Epithelial cell of proximal tubule (primary cell): Measurements from ENCODE around the gene TBCCD1. TPM values are rescaled to one million over a fixed set of nuclear protein-coding genes. Genes with fewer than 3 reads are reported as not detected.

ENCODE experiments used
- DNase-seq: peaks from one replicate; pipeline ENCODE4 v3.0.0-alpha.2; 2011; ENCODE audit warnings: low read depth
- H3K4me3 ChIP-seq: 2 replicates; pipeline ENCODE4 v1.5.1; 2011; ENCODE audit warnings: low read depth, mild to moderate bottlenecking, low read length
- CTCF ChIP-seq: conservative IDR thresholded peaks from 2 replicates; pipeline ENCODE4 v1.5.1; 2012; ENCODE audit warnings: low read depth, mild to moderate bottlenecking, low read length
- total RNA-seq: library from RNA; depleted of rRNA; stranded (reverse); fragments of >200 nt; gene quantifications from 2 replicates; pipeline ENCODE4 v1.2.3, GENCODE V29; 2015

Gene TBCCD1
- total RNA-seq, 1 donor from 2014 or later, result 10.8 TPM

GRCh38 chr3:186512570-186513302, 54.4 kb downstream of the TBCCD1 start:
- TF ChIP-seq CTCF, result no peak
- no peak overlapping the region for H3K4me3 ChIP-seq
- no peak for DNase-seq

- no peak for TF ChIP-seq CTCF
- DNase-seq, result no peak
- no peak overlapping the region for H3K4me3 ChIP-seq
Measured at GRCh38 chr3:186511702-186512101, 55.4 kb downstream of the TBCCD1 start.

- DNase-seq, result no peak
- no peak for TF ChIP-seq CTCF
Measured at GRCh38 chr3:186511245-186511644, 55.9 kb downstream of the TBCCD1 start.

GRCh38 chr3:186510374-186511079, 56.6 kb downstream of the TBCCD1 start:
- no peak for DNase-seq
- no peak for TF ChIP-seq CTCF
- no peak overlapping the region for H3K4me3 ChIP-seq

More at GRCh38 chr3:186511245-186511644, 55.9 kb downstream of the TBCCD1 start:
- H3K4me3 ChIP-seq, result no peak overlapping the region

GRCh38 chr3:186509423-186509822, 57.7 kb downstream of the TBCCD1 start:
- H3K4me3 ChIP-seq, result no peak overlapping the region
- no peak for TF ChIP-seq CTCF
- DNase-seq, result no peak

GRCh38 chr3:186506857-186507256, 60.3 kb downstream of the TBCCD1 start:
- no peak for TF ChIP-seq CTCF
- no peak for DNase-seq
- no peak overlapping the region for H3K4me3 ChIP-seq
